Activated gamma-delta T cell (primary cell): ENCODE measurements around the gene CMIP.
A peak's percentile ranks its signal among the peaks of the same experiment; 100 is the strongest.
"Not testable (repeated sequence)": the region's sequence is repeated elsewhere in the genome, so short reads cannot be mapped to it uniquely, and the experiment has no call there.

ENCODE experiments used
- DNase-seq: peaks from one replicate; lab custom pipeline; 2025; lab: John Stamatoyannopoulos, UW

The CMIP gene

GRCh38 chr16:81517629-81518438 lies 73.2 kb downstream of the CMIP start:
- DNase-seq = no peak

GRCh38 chr16:81518439-81518757 lies 73.8 kb downstream of the CMIP start:
- DNase-seq = no peak

- no peak for DNase-seq
These were observed 74.9 kb downstream of the CMIP start for GRCh38 chr16:81519301-81520150.

- DNase-seq = no peak
These were observed 75.5 kb downstream of the CMIP start for GRCh38 chr16:81520151-81520470.

GRCh38 chr16:81520560-81521135 lies 76.0 kb downstream of the CMIP start:
- DNase-seq = no peak

GRCh38 chr16:81521141-81521626 lies 76.6 kb downstream of the CMIP start:
- DNase-seq = peak; percentile 50

GRCh38 chr16:81522108-81522701 lies 77.6 kb downstream of the CMIP start:
- no peak for DNase-seq

- DNase-seq = not testable (repeated sequence)
These were observed 78.2 kb downstream of the CMIP start for GRCh38 chr16:81522851-81523250.

GRCh38 chr16:81523387-81524115 lies 78.9 kb downstream of the CMIP start:
- no peak for DNase-seq

- DNase-seq = peak; percentile 50
These were observed 79.8 kb downstream of the CMIP start for GRCh38 chr16:81524382-81524781.

- DNase-seq = not testable (repeated sequence)
These were observed 80.3 kb downstream of the CMIP start for GRCh38 chr16:81524885-81525284.

- DNase-seq = no peak
These were observed 81.6 kb downstream of the CMIP start for GRCh38 chr16:81526199-81526598.

GRCh38 chr16:81526935-81527334 lies 82.3 kb downstream of the CMIP start:
- DNase-seq = no peak

GRCh38 chr16:81527477-81528178 lies 83.0 kb downstream of the CMIP start:
- DNase-seq = no peak

GRCh38 chr16:81528256-81528655 lies 83.6 kb downstream of the CMIP start:
- DNase-seq = no peak

- no peak for DNase-seq
These were observed 85.7 kb downstream of the CMIP start for GRCh38 chr16:81530296-81530721.

GRCh38 chr16:81530814-81531213 lies 86.2 kb downstream of the CMIP start:
- no peak for DNase-seq

- no peak for DNase-seq
These were observed 86.8 kb downstream of the CMIP start for GRCh38 chr16:81531419-81531821.

- no peak for DNase-seq
These were observed 88.0 kb downstream of the CMIP start for GRCh38 chr16:81532491-81533174.

- DNase-seq = no peak
These were observed 88.5 kb downstream of the CMIP start for GRCh38 chr16:81533175-81533507.
